GM21390 (cell line): Measurements from ENCODE around the gene FBXO46.

Experiments used
- ATAC-seq: cut with Tn5 transposase; IDR thresholded peaks from one replicate; pipeline ENCODE4 v1.9.1; 2021; ENCODE audit not compliant: unreplicated experiment

Gene FBXO46, protein sequence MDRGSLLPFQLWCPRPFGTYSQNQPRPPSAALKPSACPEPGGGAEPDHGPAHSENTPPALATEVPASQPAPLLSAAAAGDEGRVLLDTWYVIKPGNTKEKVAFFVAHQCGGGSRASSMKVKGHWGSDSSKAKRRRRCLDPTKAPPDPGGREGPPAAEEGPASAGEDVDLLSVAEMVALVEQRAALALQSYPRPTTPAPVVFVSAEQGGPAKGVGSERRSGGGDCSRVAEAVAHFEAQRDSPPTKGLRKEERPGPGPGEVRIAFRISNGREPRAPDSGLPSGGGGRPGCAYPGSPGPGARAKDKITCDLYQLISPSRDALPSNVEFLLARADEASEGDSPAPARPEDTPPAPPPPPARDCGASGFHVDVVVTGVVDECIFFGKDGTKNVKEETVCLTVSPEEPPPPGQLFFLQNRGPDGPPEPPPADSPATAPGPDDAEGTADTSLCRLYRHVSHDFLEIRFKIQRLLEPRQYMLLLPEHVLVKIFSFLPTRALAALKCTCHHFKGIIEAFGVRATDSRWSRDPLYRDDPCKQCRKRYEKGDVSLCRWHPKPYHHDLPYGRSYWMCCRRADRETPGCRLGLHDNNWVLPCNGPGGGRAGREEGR

DNA sequence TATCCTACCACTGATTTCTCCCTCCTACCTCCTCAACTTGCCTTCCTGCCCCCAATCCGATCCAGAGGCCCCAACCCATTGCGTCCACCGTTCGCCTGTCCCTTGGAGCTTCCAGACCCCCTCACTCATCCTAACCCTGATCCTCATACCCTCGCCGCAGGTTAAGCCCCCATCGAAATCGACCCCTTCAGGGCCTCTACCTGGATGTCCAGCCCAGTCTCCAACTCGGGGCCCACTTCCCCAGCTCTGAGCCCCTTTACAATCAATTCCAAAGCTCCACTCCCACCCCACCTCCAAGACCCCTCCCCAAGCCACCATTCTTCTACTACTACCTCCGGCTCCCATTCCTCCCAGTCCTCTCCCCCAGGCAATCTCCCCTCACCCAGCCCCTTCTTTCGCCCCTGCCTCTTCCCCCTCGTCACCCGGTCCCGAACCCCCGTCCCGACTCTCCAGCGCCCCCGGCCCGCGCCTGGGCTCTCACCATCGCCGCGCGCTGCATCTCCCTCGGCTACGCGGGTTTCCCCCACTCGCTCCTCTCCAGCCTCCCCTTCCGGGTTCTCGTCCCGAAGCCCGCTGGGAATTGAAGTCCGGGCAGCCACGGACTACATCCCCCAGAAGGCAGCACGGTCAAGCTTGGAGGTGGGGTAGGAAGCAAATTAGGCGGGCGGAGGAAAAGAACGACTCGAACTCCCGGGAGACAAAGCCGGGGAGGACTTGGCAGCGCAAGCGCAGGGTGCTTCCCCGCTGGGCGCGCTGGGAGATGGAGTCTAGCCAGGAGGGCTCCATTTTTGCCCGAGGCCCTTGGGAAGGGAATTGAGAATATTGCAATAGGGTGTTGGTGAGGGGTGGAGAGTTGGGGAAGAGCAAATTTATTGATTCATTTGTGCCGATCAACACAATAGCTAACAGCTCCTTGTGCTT is at the start of gene FBXO46:
FBXO46 (minus strand) TSS at position 529 of the 921 bp plus-strand sequence. CDS start 17,401 bp downstream, outside the sequence.
- peak; percentile 86 for ATAC-seq

DNA sequence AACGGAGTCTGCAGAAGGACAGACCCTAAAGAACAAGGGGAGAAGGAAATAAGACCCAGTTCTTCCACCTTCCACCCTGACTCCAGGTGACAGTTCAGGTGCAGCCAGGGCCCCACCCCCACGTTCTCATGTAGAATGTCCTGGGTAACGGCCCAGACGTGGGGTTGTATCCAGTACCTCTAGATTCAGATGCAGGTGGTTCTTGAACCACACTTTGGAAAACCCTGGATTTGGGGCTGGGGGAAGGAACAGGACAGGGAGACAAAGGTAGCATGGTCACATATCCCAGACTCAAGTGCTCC is 49.4 kb upstream of the FBXO46 start:
- ATAC-seq, result no peak

DNA sequence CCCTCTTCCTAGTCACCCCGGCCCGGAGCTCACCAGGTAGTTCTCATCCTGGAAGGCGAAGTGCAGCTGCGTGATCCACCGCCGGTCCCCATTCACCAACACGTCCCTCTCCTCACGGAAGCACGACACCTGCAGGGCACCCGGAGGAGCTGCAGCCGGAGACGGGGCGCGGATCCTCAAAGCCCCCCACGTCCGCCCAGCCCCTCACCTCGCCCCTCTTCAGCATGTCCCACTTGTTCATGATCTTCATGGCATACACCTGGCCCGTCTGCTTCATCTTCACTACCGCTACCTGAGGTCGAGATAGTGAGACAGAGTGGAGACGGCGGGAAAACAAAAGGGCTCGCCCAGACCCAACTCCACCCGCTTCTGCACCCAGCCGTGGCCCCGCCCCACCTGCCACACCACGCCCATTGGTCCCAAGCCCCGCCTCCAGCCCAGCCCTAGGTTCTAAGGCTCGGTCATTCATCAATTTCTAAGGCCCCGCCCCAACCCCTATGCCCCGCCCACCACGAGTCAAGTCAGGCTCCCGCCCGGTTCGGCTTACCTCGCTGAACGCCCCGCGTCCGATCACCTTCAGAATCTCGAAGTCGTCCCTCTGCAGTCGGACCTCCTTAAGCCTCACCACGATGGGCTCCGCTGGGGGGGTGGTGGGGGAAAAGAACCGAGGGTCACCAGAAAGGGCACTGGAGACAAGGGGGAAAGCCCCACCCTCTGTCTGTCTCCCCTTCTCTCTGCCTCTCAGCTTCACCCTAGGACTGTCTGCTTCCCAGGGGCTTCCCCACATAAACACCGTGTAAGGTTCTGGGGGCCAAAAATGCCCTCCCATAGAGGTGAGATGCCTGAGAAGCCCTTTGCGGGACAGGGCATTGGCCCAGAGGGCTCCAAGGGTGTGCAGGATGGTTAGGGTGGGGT is 48.8 kb upstream of the FBXO46 start:
- ATAC-seq, result peak; percentile 79

DNA sequence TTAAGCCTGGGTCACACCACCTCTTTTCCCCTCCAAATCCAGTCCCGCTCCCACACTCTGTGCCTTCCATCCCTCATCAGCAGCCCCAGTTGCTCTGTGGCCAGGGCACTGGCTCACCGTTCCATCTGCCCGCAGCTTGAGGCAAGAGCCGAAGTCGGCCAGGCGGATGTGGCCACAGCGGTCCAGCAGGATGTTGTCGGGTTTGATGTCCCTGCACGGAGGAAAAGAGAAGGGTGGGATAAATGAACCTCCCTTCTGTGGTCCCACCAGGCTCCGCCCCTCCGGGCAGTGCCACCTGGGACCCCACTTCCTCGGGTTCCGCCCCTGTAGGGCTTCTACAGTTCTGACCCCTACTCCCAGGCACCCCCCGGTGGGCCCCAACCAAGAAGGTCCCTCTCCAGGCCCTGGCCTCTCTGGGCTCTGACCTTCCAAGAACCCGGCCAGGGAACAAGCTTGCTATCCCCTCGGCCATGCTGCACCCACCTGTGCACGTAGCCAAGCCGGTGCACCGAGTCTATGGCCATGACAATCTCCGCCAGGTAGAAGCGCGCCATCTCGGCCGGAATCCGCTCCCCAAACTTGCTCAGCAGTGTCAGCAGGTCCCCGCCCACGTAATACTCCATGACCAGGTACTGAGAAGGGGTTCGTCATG is 47.4 kb upstream of the FBXO46 start:
- ATAC-seq, result no peak

DNA sequence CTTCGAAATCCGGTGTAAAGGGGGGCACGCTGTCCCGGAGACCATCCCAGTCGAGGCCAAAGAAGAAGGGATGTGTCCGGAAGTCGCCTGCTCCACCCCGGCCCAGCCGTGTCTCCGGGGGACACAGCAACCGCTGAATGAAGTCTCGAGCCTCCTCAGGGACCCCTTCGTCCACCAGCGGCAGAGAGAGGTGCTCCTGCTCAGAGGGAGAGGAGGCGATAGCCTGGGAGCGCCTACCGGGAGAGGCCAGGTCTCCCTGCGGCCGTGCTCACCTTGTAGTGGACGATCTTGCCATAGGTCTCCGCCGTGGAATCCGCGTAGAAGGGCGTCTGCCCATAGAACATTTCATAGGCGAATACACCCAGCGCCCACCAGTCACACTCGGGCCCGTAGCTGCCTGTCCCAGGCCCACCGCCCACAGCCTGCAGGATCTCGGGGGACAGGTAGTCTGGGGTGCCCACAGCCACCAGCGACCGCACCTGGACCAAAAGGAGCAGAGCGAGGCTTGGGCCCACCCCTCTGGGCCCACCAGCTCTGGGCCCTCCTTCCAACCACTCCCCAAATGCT is 46.8 kb upstream of the FBXO46 start:
- no peak for ATAC-seq

DNA sequence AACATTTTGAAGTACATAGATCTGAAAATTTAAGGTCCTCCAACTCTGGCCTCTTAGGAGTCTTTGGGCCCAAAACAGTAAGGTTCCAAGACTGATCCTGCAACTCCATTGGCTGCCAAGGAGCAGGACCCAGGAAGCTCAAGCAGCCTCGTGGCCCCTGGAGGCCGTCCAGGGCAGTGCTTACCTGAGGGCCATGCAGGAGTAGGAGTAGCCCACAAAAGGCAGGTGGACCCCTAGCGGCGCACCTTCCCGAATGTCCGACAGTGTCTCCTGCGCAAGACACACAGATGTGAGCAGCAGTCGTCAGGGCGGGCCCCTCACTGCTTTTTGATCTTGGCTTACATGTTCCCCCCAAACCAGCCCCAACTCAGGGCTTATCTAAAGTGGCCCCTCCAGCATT is 44.1 kb upstream of the FBXO46 start:
- no peak for ATAC-seq

DNA sequence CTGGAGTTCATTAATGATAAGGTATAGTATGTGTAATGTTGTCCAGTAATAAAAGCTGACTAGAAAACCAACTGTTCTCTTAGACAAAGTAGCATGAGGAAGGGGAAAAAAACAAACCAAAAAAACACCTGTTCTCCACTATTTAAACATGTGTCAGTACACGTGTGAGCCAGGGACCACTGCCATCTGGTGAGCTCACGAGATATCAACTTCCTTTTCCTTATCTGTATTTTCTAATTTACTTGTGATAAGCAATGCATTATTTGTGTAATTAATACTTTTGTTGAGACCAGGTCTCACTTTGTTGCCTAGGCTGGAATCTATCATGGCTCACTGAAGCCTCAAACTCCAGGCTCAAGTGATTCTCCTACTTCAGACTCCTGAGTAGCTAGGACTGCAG is 42.7 kb upstream of the FBXO46 start:
- ATAC-seq, result no peak

DNA sequence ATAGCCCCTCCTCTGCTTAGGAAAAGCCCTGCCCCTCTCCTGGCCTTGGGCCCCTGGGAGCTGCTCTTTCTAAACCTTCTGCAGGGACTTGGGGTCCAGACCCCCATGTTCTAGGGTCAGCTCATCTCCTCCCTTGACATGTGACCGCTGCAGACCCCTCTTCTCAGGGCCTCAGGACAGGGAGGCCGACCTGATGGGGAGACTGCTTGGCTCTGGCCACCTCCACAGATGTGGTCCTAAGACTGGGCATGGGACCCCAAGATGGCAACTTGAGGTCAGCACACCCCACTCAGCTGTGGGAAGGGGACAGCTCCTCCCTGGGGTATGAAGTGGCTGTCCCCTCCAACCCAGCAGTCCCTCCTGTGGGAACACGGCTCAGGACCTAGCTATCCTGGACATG is 42.2 kb upstream of the FBXO46 start:
- ATAC-seq, result no peak

DNA sequence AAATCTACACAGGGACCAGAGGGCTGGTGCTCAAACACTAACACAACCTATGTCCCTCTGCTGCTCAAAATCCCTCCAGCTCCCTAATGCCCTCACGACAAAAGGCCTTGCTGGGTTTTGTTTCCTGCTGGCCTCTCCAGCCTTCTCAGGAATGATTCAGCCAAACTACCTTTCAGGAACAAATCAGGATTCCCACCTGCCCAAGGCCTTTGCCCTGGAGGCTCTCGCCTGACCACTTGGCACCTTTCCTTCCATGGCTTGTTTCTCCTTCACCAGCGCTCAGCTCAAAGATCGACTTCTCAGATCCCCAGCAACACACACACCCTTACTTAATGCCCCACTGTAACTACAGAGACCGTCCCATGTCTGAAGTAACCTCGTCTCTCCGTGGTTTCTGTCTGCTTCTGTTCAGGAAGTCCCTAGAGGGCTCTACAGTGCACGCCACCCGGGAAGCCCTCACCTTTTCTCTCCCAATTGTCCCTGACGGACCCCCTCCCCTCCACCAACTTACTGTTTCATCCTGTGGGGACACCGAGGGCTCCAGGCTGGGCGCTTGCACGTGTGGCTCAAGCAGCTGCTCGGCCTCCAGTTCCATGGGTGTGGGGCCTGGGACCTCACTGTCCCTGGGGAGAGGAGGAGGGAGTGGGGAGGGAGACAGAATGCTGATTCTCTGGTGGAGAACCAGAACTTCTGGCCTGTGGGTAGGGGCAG is 41.6 kb upstream of the FBXO46 start:
- ATAC-seq, result no peak

DNA sequence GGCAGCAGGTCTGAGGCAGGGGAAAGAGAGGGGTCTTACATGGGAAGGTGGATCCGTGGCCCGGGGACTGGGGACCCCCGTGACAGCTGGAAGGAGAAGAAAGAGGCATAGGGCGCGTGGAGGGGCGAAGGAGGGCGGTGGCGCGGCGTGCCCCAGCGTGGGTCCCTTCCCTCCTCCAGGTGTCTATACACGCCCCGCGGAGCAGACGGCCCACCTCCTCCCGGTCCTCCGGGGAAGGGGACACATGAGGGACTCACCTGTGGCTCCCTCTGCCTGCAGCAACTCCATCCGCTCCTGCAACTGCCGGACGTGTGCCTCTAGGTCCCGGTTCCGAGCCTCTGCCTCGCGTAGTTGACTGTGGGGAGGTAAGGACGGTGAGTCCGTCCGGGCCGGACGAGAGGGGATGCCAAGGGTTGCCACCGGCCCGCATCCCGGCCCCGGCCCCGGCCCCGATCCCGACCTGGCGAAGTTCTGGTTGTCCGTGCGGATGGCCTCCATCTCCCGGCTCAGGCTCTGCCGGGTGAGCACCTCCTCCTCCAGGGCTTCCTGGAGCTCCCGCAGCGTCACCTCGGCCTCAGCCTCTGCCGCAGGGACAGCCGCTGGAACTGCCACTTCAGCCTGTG is 40.7 kb upstream of the FBXO46 start:
- ATAC-seq, result no peak

DNA sequence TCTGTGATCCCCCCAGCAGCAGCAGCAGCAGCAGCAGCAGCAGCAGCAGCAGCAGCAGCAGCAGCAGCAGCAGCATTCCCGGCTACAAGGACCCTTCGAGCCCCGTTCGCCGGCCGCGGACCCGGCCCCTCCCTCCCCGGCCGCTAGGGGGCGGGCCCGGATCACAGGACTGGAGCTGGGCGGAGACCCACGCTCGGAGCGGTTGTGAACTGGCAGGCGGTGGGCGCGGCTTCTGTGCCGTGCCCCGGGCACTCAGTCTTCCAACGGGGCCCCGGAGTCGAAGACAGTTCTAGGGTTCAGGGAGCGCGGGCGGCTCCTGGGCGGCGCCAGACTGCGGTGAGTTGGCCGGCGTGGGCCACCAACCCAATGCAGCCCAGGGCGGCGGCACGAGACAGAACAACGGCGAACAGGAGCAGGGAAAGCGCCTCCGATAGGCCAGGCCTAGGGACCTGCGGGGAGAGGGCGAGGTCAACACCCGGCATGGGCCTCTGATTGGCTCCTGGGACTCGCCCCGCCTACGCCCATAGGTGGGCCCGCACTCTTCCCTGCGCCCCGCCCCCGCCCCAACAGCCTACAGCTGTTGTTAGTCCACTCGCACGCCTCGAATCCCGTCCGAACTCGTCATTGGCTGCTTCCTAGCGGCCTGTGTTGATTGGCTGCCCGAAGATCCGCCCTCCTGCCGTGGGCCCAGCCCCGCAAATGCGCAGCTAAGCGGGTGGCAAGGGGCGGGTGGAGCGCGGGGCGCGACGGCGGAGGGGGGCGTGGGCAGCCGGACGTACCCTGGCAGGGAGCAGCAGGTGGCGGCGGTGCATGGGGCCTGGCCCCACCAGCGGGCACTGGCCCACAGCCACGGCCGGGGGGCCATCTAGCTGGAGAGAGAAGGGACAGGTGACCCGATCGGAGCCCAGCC is 39.8 kb upstream of the FBXO46 start:
- peak; percentile 45 for ATAC-seq

DNA sequence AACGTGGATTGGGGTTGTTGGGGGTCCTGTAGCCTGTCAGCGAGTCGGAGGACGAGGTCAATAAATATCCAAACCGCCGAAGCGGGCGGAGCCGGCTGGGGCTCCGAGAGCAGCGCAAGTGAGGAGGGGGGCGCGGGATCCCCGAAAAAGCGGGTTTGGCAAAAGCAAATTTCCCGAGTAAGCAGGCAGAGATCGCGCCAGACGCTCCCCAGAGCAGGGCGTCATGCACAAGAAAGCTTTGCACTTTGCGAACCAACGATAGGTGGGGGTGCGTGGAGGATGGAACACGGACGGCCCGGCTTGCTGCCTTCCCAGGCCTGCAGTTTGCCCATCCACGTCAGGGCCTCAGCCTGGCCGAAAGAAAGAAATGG is 39.1 kb upstream of the FBXO46 start:
- ATAC-seq, result no peak

DNA sequence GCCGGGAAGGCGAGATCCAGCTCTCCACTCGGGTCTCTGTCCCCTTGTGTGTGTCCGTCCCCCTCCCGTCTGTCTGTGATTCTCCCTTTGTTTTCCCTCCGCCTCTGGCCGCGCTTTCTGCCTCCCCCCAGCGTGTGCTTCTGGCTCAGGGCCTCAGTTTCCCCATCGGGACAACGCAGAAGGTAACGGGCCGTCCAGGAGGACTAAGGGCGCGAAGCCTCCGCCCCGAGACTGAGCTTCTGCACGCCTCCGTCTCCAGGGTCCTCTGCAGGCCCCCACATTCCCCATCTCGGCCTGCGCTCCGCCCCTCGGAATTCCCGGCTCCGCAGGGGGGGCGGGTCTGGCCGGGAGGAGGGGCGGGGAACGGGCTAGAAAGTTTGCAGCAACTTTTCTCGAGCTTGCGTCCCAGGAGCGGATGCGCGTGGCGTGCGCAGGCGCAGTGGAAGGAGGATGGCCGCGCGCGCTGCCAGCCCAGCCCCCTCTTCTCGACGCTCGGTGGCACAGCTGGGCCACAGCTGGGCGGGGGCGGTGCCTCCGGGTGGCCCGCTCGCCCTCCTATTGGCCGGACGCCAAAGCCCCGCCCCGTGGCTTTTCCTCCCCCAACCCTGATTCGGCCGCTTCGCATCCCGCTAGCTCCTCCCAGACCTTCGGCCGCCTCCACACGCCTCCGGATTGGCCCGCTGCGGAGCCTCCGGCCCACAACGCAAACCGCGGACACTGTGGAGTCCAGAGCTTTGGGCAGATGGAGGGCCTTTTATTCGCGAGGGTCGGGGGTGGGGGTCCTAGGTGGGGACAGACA is 38.5 kb upstream of the FBXO46 start, which contains the start of gene SIX5:
SIX5 (minus strand) TSS at position 269 of the 799 bp plus-strand sequence. CDS start 408 bp downstream, outside the sequence.
- ATAC-seq, result peak; percentile 41

DNA sequence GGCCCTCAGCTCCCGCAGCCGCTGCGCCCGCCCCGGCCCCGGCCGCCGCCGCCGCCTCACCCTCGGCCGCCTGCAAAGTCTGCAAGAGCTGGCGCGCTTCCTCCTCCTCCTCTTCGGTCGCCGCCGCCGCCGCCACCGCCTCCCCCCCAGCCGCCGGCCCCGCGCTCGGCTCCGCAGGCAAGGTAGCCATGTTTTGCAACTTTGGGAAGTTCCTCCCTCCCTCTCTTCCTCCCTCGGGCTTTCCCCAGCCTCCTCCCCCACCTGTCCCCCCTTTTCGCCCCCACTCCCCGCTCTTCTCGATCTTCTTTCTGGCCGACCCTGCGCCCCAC is 37.9 kb upstream of the FBXO46 start:
- ATAC-seq, result no peak

DNA sequence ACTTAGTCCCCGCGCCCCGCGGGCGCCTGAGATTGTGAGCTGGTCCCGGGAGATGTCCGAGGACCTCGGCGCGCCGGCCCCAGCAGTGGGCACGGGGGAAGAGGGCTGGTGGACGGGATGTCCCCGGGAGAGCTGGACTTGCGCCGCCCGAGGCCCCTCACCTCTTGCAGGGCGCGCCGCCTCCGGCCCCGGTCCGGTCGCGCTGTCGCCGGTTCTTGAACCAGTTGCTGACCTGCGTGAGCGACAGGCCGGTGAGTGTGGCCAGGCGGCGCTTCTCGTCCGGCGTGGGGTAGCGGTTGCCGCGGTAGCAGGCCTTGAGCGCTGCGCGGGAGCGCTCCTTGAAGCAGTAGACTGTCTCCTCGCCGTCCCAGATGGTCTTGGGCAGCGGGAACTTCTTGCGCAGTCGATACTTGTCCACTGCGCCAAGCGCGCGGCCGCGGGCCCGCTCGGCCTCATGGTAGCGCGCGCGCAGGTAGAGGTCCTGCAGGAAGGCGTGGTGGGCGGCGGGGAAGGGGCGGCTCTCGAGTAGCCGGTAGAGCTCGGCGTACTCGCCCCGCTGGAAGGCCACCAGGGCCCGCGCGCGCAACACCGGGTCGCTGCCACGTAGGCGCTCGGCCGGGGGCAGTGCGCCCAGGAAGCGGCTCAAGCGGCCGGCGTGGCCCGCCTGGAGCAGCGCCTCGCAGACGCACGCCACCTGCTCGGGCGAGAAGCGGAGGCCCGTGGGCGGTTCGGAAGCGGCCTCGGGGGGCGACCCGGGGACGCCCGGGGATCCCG is 37.4 kb upstream of the FBXO46 start:
- ATAC-seq, result no peak

DNA sequence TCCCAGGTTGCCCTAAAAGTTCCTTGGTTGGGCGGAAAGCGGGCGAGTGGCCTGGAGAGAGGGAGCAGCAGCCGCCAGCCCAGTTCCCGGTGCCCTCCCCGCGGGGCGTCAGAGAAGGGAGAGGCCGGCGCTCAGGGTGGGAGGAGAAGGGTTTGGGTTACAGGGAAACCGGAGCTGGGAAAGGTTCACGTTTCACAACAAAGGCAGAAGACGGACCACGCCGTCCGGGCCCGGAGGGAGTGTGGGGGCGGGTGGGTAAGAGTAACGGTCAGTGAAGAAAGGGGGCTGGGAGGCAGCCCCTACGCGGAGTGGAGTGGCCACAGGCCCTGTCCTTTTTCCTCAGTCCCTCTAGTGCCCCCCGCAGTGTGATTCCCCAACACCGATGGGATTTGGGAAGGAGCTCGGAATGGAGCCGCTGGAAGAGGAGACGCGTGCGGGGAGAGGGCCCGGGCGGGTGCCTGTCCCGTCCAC is 36.7 kb upstream of the FBXO46 start:
- no peak for ATAC-seq
